Middle frontal gyrus (tissue), 1 donor: ENCODE results near the gene EGR1.

Experiments used
- DNase-seq: peaks from one replicate; pipeline ENCODE4 v3.0.0-alpha.2; 2015; ENCODE audit warnings: low spot score; ENCODE audit errors: extremely low spot score

Gene EGR1

GRCh38 chr5:138452720-138453119, 12.6 kb upstream of the EGR1 start:
- no peak for DNase-seq

- DNase-seq, result no peak
These were observed 11.7 kb upstream of the EGR1 start for GRCh38 chr5:138453590-138453989.

GRCh38 chr5:138454121-138454520, 11.2 kb upstream of the EGR1 start:
- no peak for DNase-seq

DNA sequence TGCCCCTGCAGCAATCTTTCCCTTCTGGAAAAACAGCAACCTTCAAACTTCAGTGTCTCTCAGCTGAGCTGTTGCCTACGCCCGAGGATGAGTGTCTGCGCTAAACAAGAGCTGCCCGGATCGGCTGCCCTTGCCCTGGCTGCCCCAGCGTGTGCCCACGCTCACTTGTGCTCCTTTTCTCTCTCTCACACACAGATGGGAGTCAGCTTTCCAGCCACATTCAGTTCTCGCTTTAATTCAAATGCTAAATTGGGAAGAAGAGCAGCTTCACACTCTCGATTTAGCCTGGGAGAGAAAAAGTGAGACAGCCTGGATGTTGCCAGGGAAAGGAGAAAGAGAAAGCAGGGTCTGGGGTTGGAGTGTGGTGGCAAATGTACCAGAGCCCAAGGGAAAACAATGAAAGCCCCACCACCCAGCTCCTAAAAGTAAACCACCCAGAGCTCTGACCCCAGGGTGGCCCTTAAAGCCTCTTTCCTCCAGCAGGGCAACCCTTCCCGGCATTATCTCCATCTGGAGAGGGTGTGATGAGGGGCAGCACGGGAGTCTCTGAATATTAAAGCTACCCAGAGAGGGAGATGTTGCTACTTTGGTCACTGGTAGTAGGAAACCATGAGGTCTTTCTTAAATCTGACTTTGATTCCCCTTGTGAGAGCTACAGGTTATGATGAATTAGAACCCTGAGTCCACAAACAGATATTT, 9.9 kb upstream of the EGR1 start:
- DNase-seq, result peak; percentile 53

GRCh38 chr5:138457531-138458275, 7.6 kb upstream of the EGR1 start:
- DNase-seq, result no peak

GRCh38 chr5:138458384-138458783, 6.9 kb upstream of the EGR1 start:
- no peak for DNase-seq

GRCh38 chr5:138458856-138459255, 6.4 kb upstream of the EGR1 start:
- no peak for DNase-seq

DNA sequence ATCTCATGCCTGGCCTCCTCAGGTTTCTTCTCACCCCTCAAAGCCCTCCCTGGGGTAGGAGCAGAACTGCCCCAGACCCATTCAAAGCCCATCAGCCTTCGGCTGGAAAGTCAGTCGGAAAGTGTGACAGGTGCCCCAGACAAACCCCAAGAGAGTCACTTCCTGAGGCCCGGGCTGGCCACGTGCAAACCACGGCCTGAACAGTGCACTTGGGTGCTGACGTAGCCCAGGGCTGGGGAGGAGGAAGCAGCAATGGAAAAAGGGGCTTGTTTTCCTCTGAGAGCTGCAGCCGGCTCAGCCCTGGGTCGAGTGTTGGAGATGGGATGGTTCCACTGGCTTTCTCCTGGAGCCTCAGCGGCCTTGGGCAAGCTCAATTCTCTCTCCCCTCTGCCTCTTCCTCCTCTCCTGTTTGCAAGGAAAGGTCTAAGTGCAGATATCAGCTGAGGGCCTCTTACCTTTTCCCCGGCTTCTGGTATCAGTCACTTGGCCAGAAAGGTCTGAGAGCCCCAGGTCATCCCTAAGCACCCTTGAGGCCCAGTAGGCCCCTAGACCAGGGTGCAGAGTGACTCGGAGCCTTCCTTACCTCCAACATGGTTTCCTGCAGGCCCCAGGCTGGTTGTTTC, 5.9 kb upstream of the EGR1 start:
- DNase-seq, result no peak

DNA sequence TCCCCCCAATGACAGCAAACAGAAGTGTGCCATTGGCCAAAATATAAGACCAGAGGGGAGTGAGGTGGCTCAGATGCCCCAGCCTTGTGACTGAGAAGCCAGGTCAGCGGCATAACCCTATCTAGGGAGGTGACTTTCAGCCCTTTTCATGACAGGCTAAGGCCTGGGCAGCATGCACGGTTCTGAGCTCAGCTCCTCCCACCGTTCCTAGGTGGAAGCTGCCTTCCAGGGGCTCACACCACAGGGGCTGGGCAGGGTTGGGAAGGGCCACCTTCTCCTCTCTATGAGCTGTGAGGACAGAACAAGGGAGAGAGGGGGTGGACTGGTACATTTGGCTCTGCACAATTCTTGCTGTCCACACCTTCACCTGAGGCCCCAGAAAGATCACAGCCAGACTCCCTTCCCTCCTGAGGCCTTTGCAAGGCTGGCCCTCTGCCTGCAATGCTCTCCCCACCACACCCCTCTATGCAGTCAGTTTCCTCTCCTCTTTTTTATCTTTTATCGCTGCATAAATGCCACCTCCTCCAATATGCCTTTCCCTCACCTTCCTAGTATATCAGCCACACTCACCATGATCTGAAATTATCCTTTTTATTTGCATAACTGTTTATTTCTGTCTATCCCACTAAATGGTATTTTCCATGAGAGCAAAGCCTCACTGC, 5.1 kb upstream of the EGR1 start:
- DNase-seq, result no peak

DNA sequence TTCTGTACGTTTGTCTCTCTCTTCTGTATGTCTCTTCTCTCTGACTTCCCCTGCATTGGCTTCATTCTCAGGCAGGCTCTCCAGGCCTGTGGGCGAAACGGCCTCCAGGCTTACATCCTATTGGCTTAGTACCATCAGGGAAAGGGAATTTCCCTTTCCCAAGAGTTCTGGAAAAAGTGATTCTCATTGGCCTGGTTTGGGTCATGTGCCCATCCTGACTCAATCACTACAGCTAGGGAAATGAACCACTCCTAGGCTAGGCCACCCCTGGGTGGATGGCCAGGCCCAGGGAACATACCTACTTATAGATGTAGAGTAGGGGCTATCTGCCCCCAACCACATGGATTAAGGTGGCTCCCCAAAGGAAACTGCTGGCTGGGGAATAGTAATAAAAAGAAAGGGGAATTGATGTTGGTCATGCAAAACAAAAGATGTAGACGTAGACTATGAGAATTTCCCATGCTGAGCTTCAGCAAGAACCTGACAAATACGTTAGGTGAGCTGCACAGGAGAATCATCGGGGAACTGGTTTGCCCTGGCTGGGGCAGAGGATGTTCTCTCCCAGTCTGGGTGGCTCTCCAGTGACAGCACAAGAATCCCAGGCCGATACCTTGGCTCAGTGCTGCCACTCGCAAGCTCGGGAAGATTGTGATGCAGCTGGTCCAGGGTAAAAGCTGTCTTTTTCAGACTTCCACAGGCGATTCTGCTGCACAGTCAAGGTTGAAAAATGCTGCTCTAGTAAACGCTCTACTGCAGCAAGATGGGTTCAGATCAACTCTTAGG, 3.7 kb upstream of the EGR1 start:
- DNase-seq, result no peak

GRCh38 chr5:138463419-138464007, 1.8 kb upstream of the EGR1 start:
- no peak for DNase-seq

DNA sequence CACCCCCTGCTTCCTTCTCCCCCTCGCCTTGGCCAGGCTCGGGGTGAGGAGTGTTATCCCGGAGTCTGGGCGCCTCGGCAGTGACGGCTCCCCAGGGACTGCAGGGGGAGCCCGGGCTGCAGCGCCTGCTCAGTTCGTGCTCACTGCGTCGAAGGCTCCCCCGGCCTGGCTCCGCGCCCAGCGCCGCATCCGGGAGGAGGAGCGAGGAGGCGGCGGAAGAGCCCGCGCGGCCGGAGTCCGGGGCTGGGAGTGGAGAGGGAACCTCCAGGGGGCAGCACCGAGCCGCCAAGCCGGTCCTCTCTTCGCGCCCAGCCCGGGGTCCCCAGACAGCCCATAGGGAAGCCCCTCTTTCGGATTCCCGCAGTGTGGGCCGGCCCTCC, 1.3 kb upstream of the EGR1 start:
- peak; percentile 91 for DNase-seq

GRCh38 chr5:138464388-138465260, 655 bp upstream of the EGR1 start:
- peak; percentile 97 for DNase-seq

DNA sequence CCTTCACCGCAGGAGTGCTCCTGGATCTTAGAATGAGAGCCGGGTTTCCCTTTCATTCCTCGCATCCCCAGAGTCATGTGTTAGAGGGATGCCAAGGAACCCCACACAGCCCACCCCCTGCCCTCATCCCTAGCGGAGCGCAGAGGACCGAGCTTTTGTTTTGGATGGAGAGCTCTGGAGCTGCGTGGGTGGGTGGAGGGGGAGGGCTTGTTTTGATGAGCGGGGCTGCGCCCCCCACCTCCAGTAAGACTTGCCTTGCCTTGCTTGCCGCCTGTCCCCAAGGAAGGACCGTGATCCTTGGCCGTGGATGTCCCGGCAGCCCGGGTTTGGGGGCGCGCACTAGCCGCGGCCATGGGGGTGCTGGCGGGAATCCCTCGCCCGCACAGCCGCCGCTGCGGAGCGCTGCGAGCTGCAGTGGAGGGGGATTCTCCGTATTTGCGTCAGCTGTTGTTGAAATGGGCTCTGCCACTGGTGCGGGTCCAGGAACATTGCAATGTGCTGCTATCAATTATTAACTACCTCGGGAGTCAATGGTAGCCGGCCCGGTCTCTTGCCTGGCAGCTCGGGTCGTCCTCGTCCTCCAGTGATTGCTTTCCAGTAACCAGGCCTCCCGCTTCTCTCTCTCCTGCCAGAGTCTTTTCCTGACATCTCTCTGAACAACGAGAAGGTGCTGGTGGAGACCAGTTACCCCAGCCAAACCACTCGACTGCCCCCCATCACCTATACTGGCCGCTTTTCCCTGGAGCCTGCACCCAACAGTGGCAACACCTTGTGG, 1.0 kb downstream of the EGR1 start:
- DNase-seq, result no peak

DNA sequence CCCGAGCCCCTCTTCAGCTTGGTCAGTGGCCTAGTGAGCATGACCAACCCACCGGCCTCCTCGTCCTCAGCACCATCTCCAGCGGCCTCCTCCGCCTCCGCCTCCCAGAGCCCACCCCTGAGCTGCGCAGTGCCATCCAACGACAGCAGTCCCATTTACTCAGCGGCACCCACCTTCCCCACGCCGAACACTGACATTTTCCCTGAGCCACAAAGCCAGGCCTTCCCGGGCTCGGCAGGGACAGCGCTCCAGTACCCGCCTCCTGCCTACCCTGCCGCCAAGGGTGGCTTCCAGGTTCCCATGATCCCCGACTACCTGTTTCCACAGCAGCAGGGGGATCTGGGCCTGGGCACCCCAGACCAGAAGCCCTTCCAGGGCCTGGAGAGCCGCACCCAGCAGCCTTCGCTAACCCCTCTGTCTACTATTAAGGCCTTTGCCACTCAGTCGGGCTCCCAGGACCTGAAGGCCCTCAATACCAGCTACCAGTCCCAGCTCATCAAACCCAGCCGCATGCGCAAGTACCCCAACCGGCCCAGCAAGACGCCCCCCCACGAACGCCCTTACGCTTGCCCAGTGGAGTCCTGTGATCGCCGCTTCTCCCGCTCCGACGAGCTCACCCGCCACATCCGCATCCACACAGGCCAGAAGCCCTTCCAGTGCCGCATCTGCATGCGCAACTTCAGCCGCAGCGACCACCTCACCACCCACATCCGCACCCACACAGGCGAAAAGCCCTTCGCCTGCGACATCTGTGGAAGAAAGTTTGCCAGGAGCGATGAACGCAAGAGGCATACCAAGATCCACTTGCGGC, 1.8 kb downstream of the EGR1 start:
- DNase-seq, result no peak

DNA sequence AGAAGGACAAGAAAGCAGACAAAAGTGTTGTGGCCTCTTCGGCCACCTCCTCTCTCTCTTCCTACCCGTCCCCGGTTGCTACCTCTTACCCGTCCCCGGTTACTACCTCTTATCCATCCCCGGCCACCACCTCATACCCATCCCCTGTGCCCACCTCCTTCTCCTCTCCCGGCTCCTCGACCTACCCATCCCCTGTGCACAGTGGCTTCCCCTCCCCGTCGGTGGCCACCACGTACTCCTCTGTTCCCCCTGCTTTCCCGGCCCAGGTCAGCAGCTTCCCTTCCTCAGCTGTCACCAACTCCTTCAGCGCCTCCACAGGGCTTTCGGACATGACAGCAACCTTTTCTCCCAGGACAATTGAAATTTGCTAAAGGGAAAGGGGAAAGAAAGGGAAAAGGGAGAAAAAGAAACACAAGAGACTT, 2.4 kb downstream of the EGR1 start:
- no peak for DNase-seq

DNA sequence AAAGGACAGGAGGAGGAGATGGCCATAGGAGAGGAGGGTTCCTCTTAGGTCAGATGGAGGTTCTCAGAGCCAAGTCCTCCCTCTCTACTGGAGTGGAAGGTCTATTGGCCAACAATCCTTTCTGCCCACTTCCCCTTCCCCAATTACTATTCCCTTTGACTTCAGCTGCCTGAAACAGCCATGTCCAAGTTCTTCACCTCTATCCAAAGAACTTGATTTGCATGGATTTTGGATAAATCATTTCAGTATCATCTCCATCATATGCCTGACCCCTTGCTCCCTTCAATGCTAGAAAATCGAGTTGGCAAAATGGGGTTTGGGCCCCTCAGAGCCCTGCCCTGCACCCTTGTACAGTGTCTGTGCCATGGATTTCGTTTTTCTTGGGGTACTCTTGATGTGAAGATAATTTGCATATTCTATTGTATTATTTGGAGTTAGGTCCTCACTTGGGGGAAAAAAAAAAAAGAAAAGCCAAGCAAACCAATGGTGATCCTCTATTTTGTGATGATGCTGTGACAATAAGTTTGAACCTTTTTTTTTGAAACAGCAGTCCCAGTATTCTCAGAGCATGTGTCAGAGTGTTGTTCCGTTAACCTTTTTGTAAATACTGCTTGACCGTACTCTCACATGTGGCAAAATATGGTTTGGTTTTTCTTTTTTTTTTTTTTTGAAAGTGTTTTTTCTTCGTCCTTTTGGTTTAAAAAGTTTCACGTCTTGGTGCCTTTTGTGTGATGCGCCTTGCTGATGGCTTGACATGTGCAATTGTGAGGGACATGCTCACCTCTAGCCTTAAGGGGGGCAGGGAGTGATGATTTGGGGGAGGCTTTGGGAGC, 3.1 kb downstream of the EGR1 start:
- DNase-seq, result no peak
